Measurements from ENCODE around the gene MAPRE2. TPM values are rescaled to one million over a fixed set of nuclear protein-coding genes. Genes with fewer than 3 reads are reported as not detected.

MAPRE2 gene
- total RNA-seq, 1 donor from 2014 or later = 17.1 TPM

GRCh38 chr18:35116784-35117318, 75.6 kb downstream of the MAPRE2 start:
- no peak for TF ChIP-seq CTCF (IDR thresholded peaks at IDR 0.05; ENCODE audit: unreplicated experiment)
- Mint-ChIP-seq H3K27ac (no peak overlapping the region), H3K9me3 (peaks cover 9% of the 10 kb centered on the region), H3K27me3 (ENCODE audit: low read depth) (no peaks in the 10 kb centered on the region), H3K36me3 (peaks cover 2% of the 10 kb centered on the region), H3K4me1 (peaks cover 7% of the 10 kb centered on the region), H3K4me3 (no peak overlapping the region)
- DNase-seq (ENCODE audit: low spot score in 2 of 2, unreplicated experiment in 2 of 2) = no peak

DNA sequence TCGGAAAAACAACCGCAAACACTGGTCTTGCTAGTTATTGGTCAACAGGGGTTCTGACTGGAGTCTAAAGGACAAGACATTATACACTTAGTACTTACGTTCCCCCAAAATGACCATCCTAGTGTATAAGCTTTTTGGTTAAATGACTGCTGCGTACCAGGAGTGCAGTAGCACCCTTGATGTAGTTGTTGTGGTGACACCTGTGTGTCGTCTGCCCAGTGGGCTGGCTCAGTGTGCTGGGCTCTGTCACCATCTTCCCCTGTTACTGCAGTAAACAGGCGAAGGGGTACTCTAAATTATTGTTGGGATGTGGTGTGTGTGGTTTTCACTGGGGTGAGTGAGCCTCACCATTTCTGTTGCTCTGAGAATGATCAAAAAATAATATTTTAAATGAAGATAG, 76.2 kb downstream of the MAPRE2 start:
- no peak for TF ChIP-seq CTCF (IDR thresholded peaks at IDR 0.05; ENCODE audit: unreplicated experiment)
- Mint-ChIP-seq H3K4me3 (no peak overlapping the region), H3K27ac (no peak overlapping the region), H3K27me3 (ENCODE audit: low read depth) (no peaks in the 10 kb centered on the region), H3K36me3 (no peaks in the 10 kb centered on the region), H3K4me1 (peaks cover 7% of the 10 kb centered on the region), H3K9me3 (peaks cover 3% of the 10 kb centered on the region)
- DNase-seq (ENCODE audit: low spot score in 2 of 2, unreplicated experiment in 2 of 2) = no peak

DNA sequence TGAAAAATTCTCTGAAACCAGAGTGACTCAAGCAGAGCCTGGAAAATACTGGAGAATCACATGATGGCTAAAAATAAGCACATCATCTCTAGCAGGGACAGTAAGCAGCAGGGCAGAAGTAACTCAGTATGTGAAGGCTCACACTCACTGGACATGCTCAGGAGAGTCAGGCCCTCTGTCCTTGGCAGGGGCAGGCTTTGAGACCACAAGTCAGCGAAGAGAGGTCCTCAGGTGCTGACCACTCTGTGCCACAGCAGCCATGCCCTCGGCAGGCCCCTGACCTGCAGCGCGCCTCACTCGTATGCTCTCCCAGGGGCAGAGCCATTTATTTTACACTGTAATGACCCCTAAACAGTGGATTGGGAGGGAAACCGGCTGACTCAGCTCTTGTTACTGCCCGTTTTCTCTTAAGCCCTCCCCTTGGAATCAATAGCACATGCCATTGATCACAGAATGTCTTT, 76.8 kb downstream of the MAPRE2 start:
- Mint-ChIP-seq H3K4me1 (peaks cover 8% of the 10 kb centered on the region), H3K27ac (no peak overlapping the region), H3K36me3 (no peaks in the 10 kb centered on the region), H3K27me3 (ENCODE audit: low read depth) (no peaks in the 10 kb centered on the region), H3K4me3 (no peak overlapping the region), H3K9me3 (no peaks in the 10 kb centered on the region)
- no peak for TF ChIP-seq CTCF (IDR thresholded peaks at IDR 0.05; ENCODE audit: unreplicated experiment)
- DNase-seq (ENCODE audit: low spot score in 2 of 2, unreplicated experiment in 2 of 2) = no peak

GRCh38 chr18:35118641-35119040, 77.4 kb downstream of the MAPRE2 start:
- no peak overlapping the region for H3K4me3 Mint-ChIP-seq
- no peaks in the 10 kb centered on the region for H3K9me3 Mint-ChIP-seq
- H3K36me3 Mint-ChIP-seq = no peaks in the 10 kb centered on the region
- H3K27me3 Mint-ChIP-seq (ENCODE audit: low read depth) = no peaks in the 10 kb centered on the region
- H3K27ac Mint-ChIP-seq = no peak overlapping the region
- H3K4me1 Mint-ChIP-seq = peaks cover 10% of the 10 kb centered on the region
- TF ChIP-seq CTCF (IDR thresholded peaks at IDR 0.05; ENCODE audit: unreplicated experiment) = no peak
- no peak for DNase-seq (ENCODE audit: low spot score in 2 of 2, unreplicated experiment in 2 of 2)

GRCh38 chr18:35121038-35121437, 79.8 kb downstream of the MAPRE2 start:
- Mint-ChIP-seq H3K27ac (no peak overlapping the region), H3K4me3 (no peak overlapping the region), H3K27me3 (ENCODE audit: low read depth) (no peaks in the 10 kb centered on the region), H3K4me1 (peaks cover 10% of the 10 kb centered on the region), H3K36me3 (no peaks in the 10 kb centered on the region), H3K9me3 (no peaks in the 10 kb centered on the region)
- DNase-seq (ENCODE audit: low spot score in 2 of 2, unreplicated experiment in 2 of 2) = no peak
- no peak for TF ChIP-seq CTCF (IDR thresholded peaks at IDR 0.05; ENCODE audit: unreplicated experiment)

GRCh38 chr18:35121531-35121930, 80.3 kb downstream of the MAPRE2 start:
- no peak overlapping the region for H3K4me3 Mint-ChIP-seq
- H3K9me3 Mint-ChIP-seq = no peaks in the 10 kb centered on the region
- H3K27me3 Mint-ChIP-seq (ENCODE audit: low read depth) = no peaks in the 10 kb centered on the region
- no peak for TF ChIP-seq CTCF (IDR thresholded peaks at IDR 0.05; ENCODE audit: unreplicated experiment)
- H3K27ac Mint-ChIP-seq = no peak overlapping the region
- no peak for DNase-seq (ENCODE audit: low spot score in 2 of 2, unreplicated experiment in 2 of 2)
- no peaks in the 10 kb centered on the region for H3K36me3 Mint-ChIP-seq
- peaks cover 10% of the 10 kb centered on the region for H3K4me1 Mint-ChIP-seq
